ENCODE results near the gene TMEM132C.

TMEM132C gene

DNA sequence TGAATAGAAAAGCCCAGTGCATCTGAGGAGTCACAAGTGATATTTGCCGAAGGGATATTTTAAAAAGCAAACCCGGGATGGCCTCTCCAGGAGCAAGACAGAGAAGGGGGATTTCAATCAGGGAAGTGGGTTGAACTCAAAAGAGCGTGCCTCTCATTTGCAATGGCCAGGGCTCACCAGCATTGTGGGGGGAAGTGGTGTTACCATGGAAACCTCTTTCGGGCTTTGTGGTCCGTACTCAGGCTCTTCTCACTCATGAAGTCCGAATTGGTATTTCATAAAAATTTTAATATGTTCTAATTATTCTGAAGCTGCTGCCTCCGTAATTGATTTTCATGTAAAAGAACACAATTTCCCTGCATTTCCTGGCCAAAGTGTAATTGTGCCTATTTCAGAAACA is 476.9 kb downstream of the TMEM132C start:
- H3K27me3 ChIP-seq (ENCODE audit: control insufficient read depth, low read length) = no peaks in the 10 kb centered on the region; the same call in 1 of the 2 replicates
- no peak overlapping the region for H3K27ac ChIP-seq (ENCODE audit: low read depth, low read length)
- H3K9me3 ChIP-seq (ENCODE audit: control insufficient read depth, insufficient read depth, low read length) = no peaks in the 10 kb centered on the region
- H3K9me2 ChIP-seq (replicated peaks; ENCODE audit: control insufficient read depth, low read length) = no peaks in the 10 kb centered on the region
- H3K79me2 ChIP-seq (ENCODE audit: control insufficient read depth, low read length) = no peaks in the 10 kb centered on the region
- no peaks in the 10 kb centered on the region for H3F3A ChIP-seq (ENCODE audit: control insufficient read depth, insufficient read depth)
- no peak overlapping the region for H3K4me2 ChIP-seq (ENCODE audit: low read length)
- no peaks in the 10 kb centered on the region for H3K4me1 ChIP-seq (ENCODE audit: control insufficient read depth, low read length)
- no peak overlapping the region for H3K4me3 ChIP-seq (ENCODE audit: low read length)
- H3K36me3 ChIP-seq (ENCODE audit: control insufficient read depth, low read length) = no peaks in the 10 kb centered on the region
- TF ChIP-seq CTCF (IDR thresholded peaks at IDR 0.05; ENCODE audit: low read depth, low read length, poor library complexity, severe bottlenecking) = no peak
- no peak for TF ChIP-seq EZH2phosphoT487 (IDR thresholded peaks at IDR 0.05; ENCODE audit: borderline replicate concordance, low read length)
- H4K20me1 ChIP-seq (ENCODE audit: control insufficient read depth, insufficient read depth, low read depth, low read length) = no peaks in the 10 kb centered on the region

DNA sequence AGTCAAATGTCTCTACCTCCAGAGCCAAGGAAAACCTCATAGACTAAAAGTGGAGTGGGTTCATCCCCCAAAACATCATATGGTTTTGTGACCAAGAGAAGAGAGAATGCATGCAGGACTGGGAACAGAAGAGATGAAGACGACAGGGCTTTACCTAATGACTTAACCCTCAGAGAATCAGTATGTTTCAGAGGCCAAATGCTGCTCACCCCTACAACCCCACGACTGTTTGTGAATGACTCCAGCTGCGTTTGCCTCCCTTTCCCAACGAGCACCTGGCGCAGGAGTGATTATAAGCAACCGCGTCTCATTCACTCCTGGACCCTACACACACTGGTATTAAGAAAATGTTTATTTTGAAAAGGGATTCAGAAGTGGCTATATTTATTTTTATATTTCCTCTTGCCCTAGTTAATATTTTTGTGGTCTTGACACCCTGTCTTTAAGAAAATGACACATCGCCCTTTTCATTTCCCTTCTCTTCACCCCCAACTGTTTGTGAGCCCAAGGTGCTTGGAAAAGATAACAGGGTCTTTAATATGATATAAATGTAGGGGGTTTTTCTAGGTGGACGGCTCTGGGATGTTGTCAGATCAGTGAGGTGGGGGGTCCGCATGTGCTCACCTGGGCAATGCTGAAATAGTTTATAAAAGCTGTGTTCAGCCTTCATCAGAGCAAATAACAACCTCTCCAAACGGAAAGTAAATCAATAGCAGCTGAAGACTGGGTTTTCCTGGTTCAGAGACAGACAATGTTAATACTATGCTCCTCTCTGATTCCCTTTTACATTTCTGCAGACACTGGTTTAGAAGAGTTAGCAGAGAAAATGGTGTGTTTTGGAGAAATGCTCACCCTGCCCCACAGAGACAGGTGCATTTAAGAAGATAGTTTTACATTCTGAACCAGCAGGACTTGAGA is 479.1 kb downstream of the TMEM132C start:
- H3K4me1 ChIP-seq (ENCODE audit: control insufficient read depth, low read length) = no peaks in the 10 kb centered on the region
- H3K27me3 ChIP-seq (ENCODE audit: control insufficient read depth, low read length) = no peaks in the 10 kb centered on the region; the same call in 1 of the 2 replicates
- no peak overlapping the region for H3K4me3 ChIP-seq (ENCODE audit: low read length)
- no peak overlapping the region for H3K27ac ChIP-seq (ENCODE audit: low read depth, low read length)
- H3K36me3 ChIP-seq (ENCODE audit: control insufficient read depth, low read length) = no peaks in the 10 kb centered on the region
- no peaks in the 10 kb centered on the region for H3K9me3 ChIP-seq (ENCODE audit: control insufficient read depth, insufficient read depth, low read length)
- no peak for TF ChIP-seq EZH2phosphoT487 (IDR thresholded peaks at IDR 0.05; ENCODE audit: borderline replicate concordance, low read length)
- no peak for TF ChIP-seq CTCF (IDR thresholded peaks at IDR 0.05; ENCODE audit: low read depth, low read length, poor library complexity, severe bottlenecking)
- H3F3A ChIP-seq (ENCODE audit: control insufficient read depth, insufficient read depth) = no peaks in the 10 kb centered on the region
- no peaks in the 10 kb centered on the region for H3K79me2 ChIP-seq (ENCODE audit: control insufficient read depth, low read length)
- H4K20me1 ChIP-seq (ENCODE audit: control insufficient read depth, insufficient read depth, low read depth, low read length) = no peaks in the 10 kb centered on the region
- H3K4me2 ChIP-seq (ENCODE audit: low read length) = no peak overlapping the region
- H3K9me2 ChIP-seq (replicated peaks; ENCODE audit: control insufficient read depth, low read length) = no peaks in the 10 kb centered on the region

DNA sequence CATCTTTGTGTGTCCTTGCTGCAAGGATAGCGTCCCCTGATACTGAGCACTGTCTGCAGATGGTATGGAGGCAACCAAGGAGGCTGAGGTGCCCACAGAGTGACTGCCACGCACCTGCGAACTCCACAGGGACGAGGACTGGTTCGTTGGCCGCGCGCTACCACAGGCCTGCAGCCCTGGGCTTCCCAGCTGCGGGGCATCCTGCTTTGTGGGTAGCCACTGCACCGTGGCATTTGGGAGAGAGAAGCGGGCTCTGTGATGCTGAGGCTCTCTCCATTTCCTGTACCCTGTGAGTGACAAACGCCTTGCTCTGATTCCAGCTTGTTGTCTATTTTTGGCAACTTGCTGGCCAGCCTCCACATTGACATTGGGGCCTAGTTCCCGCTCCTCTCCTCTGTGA is 480.5 kb downstream of the TMEM132C start:
- no peaks in the 10 kb centered on the region for H3K9me3 ChIP-seq (ENCODE audit: control insufficient read depth, insufficient read depth, low read length)
- H3K27me3 ChIP-seq (ENCODE audit: control insufficient read depth, low read length) = no peaks in the 10 kb centered on the region; the same call in 1 of the 2 replicates
- no peak overlapping the region for H3K4me3 ChIP-seq (ENCODE audit: low read length)
- H3K79me2 ChIP-seq (ENCODE audit: control insufficient read depth, low read length) = no peaks in the 10 kb centered on the region
- H3K27ac ChIP-seq (ENCODE audit: low read depth, low read length) = no peak overlapping the region
- no peaks in the 10 kb centered on the region for H4K20me1 ChIP-seq (ENCODE audit: control insufficient read depth, insufficient read depth, low read depth, low read length)
- H3K9me2 ChIP-seq (replicated peaks; ENCODE audit: control insufficient read depth, low read length) = no peaks in the 10 kb centered on the region
- no peaks in the 10 kb centered on the region for H3K36me3 ChIP-seq (ENCODE audit: control insufficient read depth, low read length)
- no peaks in the 10 kb centered on the region for H3K4me1 ChIP-seq (ENCODE audit: control insufficient read depth, low read length)
- TF ChIP-seq CTCF (IDR thresholded peaks at IDR 0.05; ENCODE audit: low read depth, low read length, poor library complexity, severe bottlenecking) (no peak), EZH2phosphoT487 (IDR thresholded peaks at IDR 0.05; ENCODE audit: borderline replicate concordance, low read length) (no peak)
- H3F3A ChIP-seq (ENCODE audit: control insufficient read depth, insufficient read depth) = no peaks in the 10 kb centered on the region
- no peak overlapping the region for H3K4me2 ChIP-seq (ENCODE audit: low read length)

Data from DOHH2 (cell line).